ENCODE results near the gene PIK3R6. TPM values are rescaled to one million over a fixed set of nuclear protein-coding genes. Genes with fewer than 3 reads are reported as not detected.

The PIK3R6 gene
- total RNA-seq, 4 donors from 2014 or later: 0.56 to 3.5 (median 1.5) TPM

- no peak for DNase-seq (ENCODE audit: low spot score)
- ATAC-seq (ENCODE audit: low FRiP score): no peak
- no peak for TF ChIP-seq CTCF (IDR thresholded peaks at IDR 0.05)
These were observed 32.7 kb upstream of the PIK3R6 start for GRCh38 chr17:8900207-8900606.

GRCh38 chr17:8898636-8899035 is 31.2 kb upstream of the PIK3R6 start:
- DNase-seq (ENCODE audit: low spot score): no peak
- TF ChIP-seq CTCF (IDR thresholded peaks at IDR 0.05): no peak
- no peak for ATAC-seq (ENCODE audit: low FRiP score)

DNA sequence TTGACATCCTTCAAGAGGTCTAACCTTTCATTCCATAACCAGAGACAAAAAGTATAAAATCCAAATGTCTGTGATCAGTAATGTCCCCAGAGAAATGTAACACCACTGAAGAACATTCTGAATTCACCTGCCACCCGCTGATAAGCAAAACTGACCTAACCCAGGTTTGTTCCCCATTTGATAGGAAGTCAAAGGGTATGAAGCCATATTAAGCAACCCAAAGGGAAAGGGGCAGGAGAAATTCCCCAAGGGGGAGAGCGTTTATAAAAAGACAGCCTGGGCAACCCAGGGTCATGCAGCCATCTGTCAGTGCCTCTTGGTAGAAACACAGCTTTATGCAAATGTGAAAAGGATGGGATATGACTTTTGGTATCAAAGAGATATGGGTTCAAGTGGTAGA is 30.7 kb upstream of the PIK3R6 start:
- ATAC-seq (ENCODE audit: low FRiP score) (no peak), DNase-seq (ENCODE audit: low spot score) (no peak)
- TF ChIP-seq CTCF (IDR thresholded peaks at IDR 0.05): no peak

DNA sequence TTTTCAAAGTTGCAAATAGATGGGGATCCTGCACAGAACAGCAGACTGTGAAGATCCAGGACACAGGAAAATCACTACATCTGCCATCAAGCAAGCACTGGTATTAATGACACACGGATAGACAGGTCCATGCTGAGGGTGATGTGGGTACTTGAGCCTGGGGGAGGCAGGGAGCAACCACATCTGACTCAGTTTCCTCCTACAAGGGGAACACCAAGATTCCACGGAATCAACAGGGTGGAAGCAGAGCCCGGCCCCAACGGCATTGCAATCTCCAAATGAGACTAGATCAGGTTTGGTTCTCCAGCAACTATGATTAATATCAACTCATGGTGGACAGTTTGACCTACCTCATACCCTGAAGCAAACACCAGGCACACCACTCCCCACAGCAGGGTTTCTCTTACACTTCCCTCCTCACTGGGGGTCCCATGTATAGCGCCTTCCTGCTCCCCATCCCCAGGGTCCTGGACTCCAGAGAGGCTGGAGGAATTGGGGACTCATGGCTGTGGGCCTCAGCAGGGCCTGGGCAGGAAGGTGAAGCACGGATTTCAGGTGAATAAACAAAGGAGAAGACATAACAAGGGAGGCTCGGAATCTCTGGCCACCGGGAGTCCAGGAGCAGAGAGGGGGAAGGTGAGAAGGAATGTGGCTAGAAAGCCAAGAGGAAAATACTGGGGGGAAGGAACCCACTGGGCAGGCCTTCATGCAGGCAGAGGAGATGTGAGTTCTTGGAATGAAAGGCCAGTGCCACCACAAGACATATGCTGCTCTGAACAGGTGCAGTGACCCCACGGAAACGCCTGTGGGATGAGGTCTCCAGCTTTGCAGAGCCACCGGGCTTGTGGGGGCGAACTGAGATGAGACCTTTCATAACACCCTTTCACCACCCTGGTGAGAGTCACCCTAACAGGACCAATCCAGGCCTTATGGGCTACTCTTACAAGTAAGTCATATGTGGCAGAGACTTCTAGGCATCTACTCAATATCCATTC is 29.5 kb upstream of the PIK3R6 start:
- no peak for TF ChIP-seq CTCF (IDR thresholded peaks at IDR 0.05)
- ATAC-seq (ENCODE audit: low FRiP score) (no peak), DNase-seq (ENCODE audit: low spot score) (no peak)

- no peak for ATAC-seq (ENCODE audit: low FRiP score)
- TF ChIP-seq CTCF (IDR thresholded peaks at IDR 0.05): no peak
- no peak for DNase-seq (ENCODE audit: low spot score)
These were observed 28.6 kb upstream of the PIK3R6 start for GRCh38 chr17:8896087-8896486.

DNA sequence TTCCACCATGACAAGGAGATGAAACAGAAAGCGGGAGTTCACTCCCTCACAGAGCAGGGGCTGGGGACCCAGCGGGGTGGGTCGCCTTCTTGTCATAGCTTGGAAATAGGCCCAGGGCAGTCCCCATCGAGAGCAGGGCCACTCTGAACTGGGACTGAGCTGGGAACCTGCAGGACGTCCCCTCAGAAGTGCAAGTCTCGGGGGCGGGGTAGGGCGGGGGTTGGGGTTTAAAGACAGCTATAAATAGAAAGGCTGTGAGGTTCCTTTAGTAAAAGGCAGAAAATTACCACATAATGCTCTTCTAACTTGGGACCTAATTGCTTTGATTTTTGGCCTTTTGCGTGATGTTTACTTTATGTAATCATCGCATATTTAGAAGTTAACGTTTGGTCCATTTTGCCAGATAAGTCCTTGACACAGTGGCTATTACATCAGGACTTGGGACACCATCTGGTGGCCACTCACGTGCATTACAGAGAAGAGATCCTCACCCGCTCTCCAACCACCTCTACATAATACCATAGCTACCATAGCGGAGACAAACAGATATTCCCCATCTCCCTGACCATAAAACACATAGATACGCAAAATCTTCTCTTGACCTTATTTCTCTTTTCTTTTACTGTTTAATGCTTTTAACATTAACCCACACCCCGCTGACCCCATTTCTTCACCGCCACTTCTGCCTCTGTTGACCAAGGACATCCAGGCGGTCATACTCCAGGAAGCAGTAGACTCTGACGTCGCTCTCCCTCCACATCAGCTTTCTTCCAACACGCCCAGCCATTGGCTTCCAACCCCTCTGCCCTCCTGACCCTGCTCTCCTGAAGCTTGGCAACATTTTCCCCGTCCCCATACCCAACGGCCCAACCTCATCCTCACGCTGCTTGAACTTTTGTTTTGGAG is 27.5 kb upstream of the PIK3R6 start:
- peak in 1 of 3 donors; percentile 30 for TF ChIP-seq CTCF (IDR thresholded peaks at IDR 0.05)
- ATAC-seq (ENCODE audit: low FRiP score) (no peak), DNase-seq (ENCODE audit: low spot score) (no peak)
